Coronary artery (tissue), 2 donors: ENCODE results near the gene GRIN2D.

Source experiments
- DNase-seq: peaks from one replicate; pipeline ENCODE4 v3.0.0-alpha.2; 2017; ENCODE audit warnings: low spot score
- H3K27ac ChIP-seq, 2 donors: fragments of 200-600 bp; sonication (generic); one replicate each; pipeline ENCODE4 v1.5.1; 2016 to 2019
- H3K4me3 ChIP-seq: fragments of 200-600 bp; sonication (generic); 2 replicates; pipeline ENCODE4 v1.5.1; 2016; ENCODE audit warnings: mild to moderate bottlenecking, moderate library complexity
- TF ChIP-seq, protein P1 (sequence below): fragments of 200-600 bp; sonication (generic); IDR thresholded peaks from one replicate; pipeline ENCODE4 v1.5.1; 2019; ENCODE audit warnings: antibody characterized with exemption

The GRIN2D gene

DNA sequence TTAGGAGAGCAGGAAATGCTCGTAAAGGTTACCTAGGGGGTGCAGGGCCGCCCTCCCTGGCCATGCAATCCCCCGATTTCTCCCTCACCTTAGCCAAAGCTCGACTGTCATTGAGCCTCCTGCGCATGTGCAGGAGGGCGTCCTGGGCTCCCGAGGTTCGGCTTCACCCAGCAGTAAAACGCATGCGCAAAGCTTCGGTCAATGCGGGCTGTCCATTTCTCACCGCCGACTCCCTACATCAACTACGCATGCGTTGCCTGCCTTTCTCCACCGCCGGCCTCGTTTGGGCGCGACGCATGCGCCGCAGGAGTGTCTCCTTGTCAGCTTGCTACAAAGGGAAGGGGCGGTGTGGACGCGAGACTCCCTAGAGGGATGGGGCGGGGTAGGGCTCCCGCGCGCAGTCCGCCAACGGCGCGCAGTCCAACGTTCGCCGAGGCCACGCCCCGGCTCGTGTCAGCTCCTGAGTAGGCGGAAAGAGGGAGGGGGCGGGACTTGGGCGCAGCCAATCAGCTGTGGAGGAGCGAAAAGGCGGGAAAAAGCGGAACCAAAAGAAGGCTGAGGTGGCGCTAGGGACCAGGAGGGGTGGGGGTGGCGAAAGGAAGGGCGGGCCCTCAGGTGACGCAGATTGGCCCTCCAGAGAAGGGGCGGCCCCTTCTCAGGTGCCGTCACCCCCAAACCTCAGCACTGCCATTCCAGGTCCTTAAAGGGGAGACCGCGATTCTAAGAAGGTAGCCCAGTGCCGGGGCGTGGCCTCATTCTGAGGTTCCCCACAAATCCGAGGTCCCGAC is 29.5 kb upstream of the GRIN2D start, which contains the start of the genes SYNGR4 and TMEM143:
SYNGR4 (plus strand) TSS at position 558 of the 788 bp plus-strand sequence. CDS start 1,476 bp downstream, outside the sequence.
TMEM143 (minus strand) TSS at position 131 of the 788 bp plus-strand sequence; CDS start at position 111, 20 bp downstream.
- peak within 1 kb of the TSS; percentile 69 for H3K4me3 ChIP-seq

GRCh38 chr19:48364598-48365348 is 28.7 kb upstream of the GRIN2D start:
- TF ChIP-seq, protein P1, sequence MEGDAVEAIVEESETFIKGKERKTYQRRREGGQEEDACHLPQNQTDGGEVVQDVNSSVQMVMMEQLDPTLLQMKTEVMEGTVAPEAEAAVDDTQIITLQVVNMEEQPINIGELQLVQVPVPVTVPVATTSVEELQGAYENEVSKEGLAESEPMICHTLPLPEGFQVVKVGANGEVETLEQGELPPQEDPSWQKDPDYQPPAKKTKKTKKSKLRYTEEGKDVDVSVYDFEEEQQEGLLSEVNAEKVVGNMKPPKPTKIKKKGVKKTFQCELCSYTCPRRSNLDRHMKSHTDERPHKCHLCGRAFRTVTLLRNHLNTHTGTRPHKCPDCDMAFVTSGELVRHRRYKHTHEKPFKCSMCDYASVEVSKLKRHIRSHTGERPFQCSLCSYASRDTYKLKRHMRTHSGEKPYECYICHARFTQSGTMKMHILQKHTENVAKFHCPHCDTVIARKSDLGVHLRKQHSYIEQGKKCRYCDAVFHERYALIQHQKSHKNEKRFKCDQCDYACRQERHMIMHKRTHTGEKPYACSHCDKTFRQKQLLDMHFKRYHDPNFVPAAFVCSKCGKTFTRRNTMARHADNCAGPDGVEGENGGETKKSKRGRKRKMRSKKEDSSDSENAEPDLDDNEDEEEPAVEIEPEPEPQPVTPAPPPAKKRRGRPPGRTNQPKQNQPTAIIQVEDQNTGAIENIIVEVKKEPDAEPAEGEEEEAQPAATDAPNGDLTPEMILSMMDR = no peak
- peak overlapping the region in 1 of 2 donors; percentile 89 for H3K27ac ChIP-seq
- DNase-seq = no peak
- peak overlapping the region; percentile 69 for H3K4me3 ChIP-seq

More for the DNA sequence above, 29.5 kb upstream of the GRIN2D start, which contains the start of the genes SYNGR4 and TMEM143:
- peak; percentile 100 for DNase-seq
- peak within 1 kb of the TSS; percentile 89 for H3K27ac ChIP-seq
- TF ChIP-seq, protein P1 = no peak

DNA sequence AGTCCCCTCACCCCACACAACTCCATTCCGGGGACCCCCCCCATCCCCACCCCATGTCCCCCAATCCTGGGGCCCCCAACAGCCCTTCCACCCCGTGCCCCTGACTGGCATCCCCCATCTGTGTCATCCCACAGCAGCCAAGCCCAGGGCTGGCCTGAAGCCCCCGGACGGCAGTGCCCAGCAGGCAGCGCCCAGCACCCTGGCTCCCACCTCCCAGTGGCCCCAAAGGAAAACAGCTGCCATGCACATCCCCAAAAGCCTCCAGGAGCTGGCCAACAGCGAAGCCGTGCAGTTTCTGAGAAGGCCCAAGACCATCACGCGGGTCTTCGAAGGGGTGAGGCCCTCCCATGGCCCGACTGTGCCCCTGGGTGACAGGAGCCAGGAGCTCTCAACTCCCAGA is 27.9 kb upstream of the GRIN2D start:
- TF ChIP-seq, protein P1 = no peak
- H3K27ac ChIP-seq = no peak overlapping the region
- DNase-seq = no peak
- H3K4me3 ChIP-seq = no peak overlapping the region

DNA sequence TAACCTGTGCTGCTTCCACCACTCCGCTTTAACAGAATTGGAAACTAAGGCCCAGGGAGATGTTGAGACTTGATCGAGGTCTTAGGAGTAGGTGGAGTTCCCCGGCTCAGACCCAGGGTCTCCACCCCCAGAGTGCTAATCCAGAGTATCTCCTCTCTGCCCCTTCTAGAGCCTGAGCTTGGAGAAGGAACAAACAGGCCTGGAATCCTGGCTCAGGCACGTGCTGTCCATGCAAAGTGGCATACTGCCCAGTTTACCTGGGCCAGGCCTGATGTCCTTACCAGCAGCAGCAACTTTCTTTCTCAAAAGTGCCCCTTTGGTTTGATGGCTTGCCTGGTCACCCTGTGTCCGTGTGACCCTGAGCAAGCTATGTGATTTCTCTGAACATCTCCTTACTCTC is 25.6 kb upstream of the GRIN2D start:
- TF ChIP-seq, protein P1 = no peak
- no peak overlapping the region for H3K27ac ChIP-seq
- DNase-seq = no peak
- H3K4me3 ChIP-seq = no peak overlapping the region

GRCh38 chr19:48368936-48369335 is 24.5 kb upstream of the GRIN2D start:
- no peak overlapping the region for H3K4me3 ChIP-seq
- TF ChIP-seq, protein P1 = no peak
- H3K27ac ChIP-seq = no peak overlapping the region
- DNase-seq = no peak

GRCh38 chr19:48370955-48371354 is 22.5 kb upstream of the GRIN2D start:
- TF ChIP-seq, protein P1 = no peak
- Histone ChIP-seq H3K4me3 (no peak overlapping the region), H3K27ac (no peak overlapping the region)
- no peak for DNase-seq
